HCT116 (cell line): ENCODE measurements around the gene LSM12. TPM values are rescaled to one million over a fixed set of nuclear protein-coding genes. Genes with fewer than 3 reads are reported as not detected.

ENCODE experiments used
- ATAC-seq: fragments of 200-7000 bp; cut with Tn5 transposase; 2 replicates; pipeline ENCODE4 v1.9.1; 2020; ENCODE audit warnings: mild to moderate bottlenecking, moderate library complexity
- BruUV-seq: library from RNA; stranded (reverse); fragments of 400-500 nt; replicated peaks from 2 replicates; lab custom pipeline; 2021; lab: Mats Ljungman, UMichigan
- CTCF ChIA-PET: fragments of 300-600 bp; sonication (Branson Sonifier 250); formaldehyde crosslinking; loops from one replicate; lab custom pipeline; 2021; ENCODE audit warnings: antibody characterized with exemption; lab: Charles Lee
- POLR2A ChIA-PET: fragments of 300-600, 350-600 bp; sonication (Branson Sonifier 250); formaldehyde crosslinking; loops from one replicate; lab custom pipeline; 2021; ENCODE audit warnings: antibody characterized with exemption; lab: Charles Lee
- RAD21 ChIA-PET, 2 experiments: fragments of 300-600 bp; sonication (Branson Sonifier 250); formaldehyde crosslinking; loops; one replicate each; lab custom pipeline; 2023; ENCODE audit warnings: low total read pairs in 2 of 2; ENCODE audit not compliant: uncharacterized antibody in 2 of 2, unreplicated experiment in 2 of 2, low non-redundant PET in 1 of 2; lab: Charles Lee
- DNase-seq: peaks from one replicate; pipeline ENCODE4 v3.0.0-alpha.2; 2010; ENCODE audit warnings: low read depth, low spot score
- H2AFZ ChIP-seq: fragments of 200-600 bp; shearing (Covaris generic), sonication (generic); 2 replicates; pipeline ENCODE4 v1.6.1; 2017; ENCODE audit warnings: low read depth, mixed run types, mixed read lengths, antibody characterized with exemption, low read length; ENCODE audit not compliant: poor library complexity, severe bottlenecking
- H3K27ac ChIP-seq: 2 replicates; pipeline ENCODE4 v1.5.1; 2012; ENCODE audit warnings: low read depth, low read length
- H3K27me3 ChIP-seq: fragments of 200-600 bp; sonication (generic); 2 replicates; pipeline ENCODE4 v1.6.1; 2016; ENCODE audit warnings: mixed run types, low read length, mixed read lengths; ENCODE audit not compliant: insufficient read depth
- H3K36me3 ChIP-seq, 2 experiments: fragments of 200-500 bp in 1 of 2; fragments of 200-600 bp in 1 of 2; sonication (Bioruptor generic) in 1 of 2; sonication (generic) in 1 of 2; 2 replicates each; pipeline versions ENCODE4 v1.5.1 to v1.6.1; 2014 to 2016; ENCODE audit warnings: low read length in 2 of 2, inconsistent platforms in 1 of 2, mixed read lengths in 1 of 2, mixed run types in 1 of 2; ENCODE audit not compliant: insufficient read depth in 2 of 2, control insufficient read depth in 1 of 2
- H3K4me1 ChIP-seq, 2 experiments: fragments of 200-600 bp in 1 of 2; sonication (generic) in 1 of 2; 2 replicates each; pipeline versions ENCODE4 v1.5.1 to v1.6.1; 2012 to 2017; ENCODE audit warnings: low read length in 2 of 2, inconsistent platforms in 1 of 2, mild to moderate bottlenecking in 1 of 2, mixed read lengths in 1 of 2, mixed run types in 1 of 2, moderate library complexity in 1 of 2; ENCODE audit not compliant: insufficient read depth in 2 of 2, control insufficient read depth in 1 of 2
- H3K4me2 ChIP-seq: fragments of 200-600 bp; sonication (generic); 2 replicates; pipeline ENCODE4 v1.6.1; 2017; ENCODE audit warnings: mixed run types, low read length, mixed read lengths
- H3K4me3 ChIP-seq, 2 experiments: fragments of 200-600 bp in 1 of 2; sonication (generic) in 1 of 2; replicated peaks in 1 of 2; 2 replicates each; pipeline ENCODE4 v1.5.1; 2011 to 2016; ENCODE audit warnings: low read length in 2 of 2, control low read depth in 1 of 2, low read depth in 1 of 2, mild to moderate bottlenecking in 1 of 2, mixed read lengths in 1 of 2, mixed run types in 1 of 2
- H3K79me2 ChIP-seq: fragments of 200-600 bp; sonication (generic); 2 replicates; pipeline ENCODE4 v1.6.1; 2017; ENCODE audit warnings: mild to moderate bottlenecking, mixed run types, low read length, moderate library complexity, mixed read lengths; ENCODE audit not compliant: insufficient read depth
- H3K9ac ChIP-seq: fragments of 200-600 bp; sonication (generic); 2 replicates; pipeline ENCODE4 v1.6.1; 2016; ENCODE audit warnings: low read length, mixed read lengths
- H3K9me2 ChIP-seq: fragments of 200-600 bp; sonication (generic), shearing (Covaris generic); 2 replicates; pipeline ENCODE4 v1.6.1; 2017; ENCODE audit warnings: mixed run types, mild to moderate bottlenecking, moderate library complexity; ENCODE audit not compliant: insufficient read depth
- H3K9me3 ChIP-seq, 2 experiments: fragments of 200-500 bp in 1 of 2; fragments of 200-600 bp in 1 of 2; sonication (Bioruptor generic) in 1 of 2; sonication (generic) in 1 of 2; 2 replicates each; pipeline ENCODE4 v1.6.1; 2014 to 2017; ENCODE audit warnings: low read length in 2 of 2, mixed read lengths in 2 of 2, inconsistent platforms in 1 of 2, low read depth in 1 of 2, mild to moderate bottlenecking in 1 of 2, mixed run types in 1 of 2, moderate library complexity in 1 of 2; ENCODE audit not compliant: control insufficient read depth in 1 of 2, insufficient read depth in 1 of 2
- H4K20me1 ChIP-seq: fragments of 200-600 bp; sonication (generic), shearing (Covaris generic); 2 replicates; pipeline ENCODE4 v1.6.1; 2017; ENCODE audit warnings: mixed run types, mild to moderate bottlenecking, moderate library complexity; ENCODE audit not compliant: insufficient read depth
- CEBPB ChIP-seq: IDR thresholded peaks from 2 replicates; pipeline ENCODE4 v1.6.1; 2012; ENCODE audit warnings: low read depth
- CTCF ChIP-seq, 3 experiments: fragments of 200-600 bp in 1 of 3; sonication (generic) in 1 of 3; IDR thresholded peaks in 2 of 3; conservative IDR thresholded peaks in 1 of 3; 2 replicates each; pipeline ENCODE4 v1.5.1; 2012 to 2017; ENCODE audit warnings: low read depth in 2 of 3, low read length in 2 of 3, antibody characterized with exemption in 1 of 3, borderline replicate concordance in 1 of 3, control low read depth in 1 of 3, mild to moderate bottlenecking in 1 of 3, mixed read lengths in 1 of 3, mixed run types in 1 of 3, moderate library complexity in 1 of 3; ENCODE audit not compliant: insufficient read depth in 1 of 3
- EGR1 ChIP-seq: IDR thresholded peaks from 2 replicates; pipeline ENCODE4 v1.6.1; 2012; ENCODE audit warnings: low read depth
- RAD21 ChIP-seq: IDR thresholded peaks from 2 replicates; pipeline ENCODE4 v1.6.1; 2012; ENCODE audit warnings: low read depth, mild to moderate bottlenecking
- SP1 ChIP-seq: IDR thresholded peaks from 2 replicates; pipeline ENCODE4 v1.6.1; 2012; ENCODE audit warnings: low read depth
- ZFX ChIP-seq: fragments of 450-650 bp; IDR thresholded peaks from 2 replicates; pipeline ENCODE4 v1.6.1; 2017
- intact Hi-C: fragments of 100-400 bp; cut with micrococcal nuclease; formaldehyde crosslinking; loops from 2 replicates; pipeline ENCODE4 v1.10.0; 2022
- total RNA-seq: library from RNA; stranded (reverse); gene quantifications from one replicate; pipeline ENCODE4 v1.2.1, GENCODE V29; 2021; ENCODE audit not compliant: unreplicated experiment

Gene LSM12
- total RNA-seq, 1 experiment from 2014 or later, result 99.6 TPM

GRCh38 chr17:44084921-44085320, 18.4 kb upstream of the LSM12 start:
- BruUV-seq, result no TSS peak
- Histone ChIP-seq H3K9me2 (no peaks in the 10 kb centered on the region), H3K4me3 (no peak overlapping the region), H2AFZ (no peak overlapping the region), H3K4me1 (peaks cover 34 to 62% of the 10 kb centered on the region in 2 experiments), H3K9ac (no peak overlapping the region), H3K4me2 (no peak overlapping the region), H4K20me1 (no peaks in the 10 kb centered on the region), H3K36me3 (peaks cover 0 to 4% of the 10 kb centered on the region in 2 experiments; a peak in 1 of 4 replicates), H3K9me3 (no peaks in the 10 kb centered on the region), H3K79me2 (no peaks in the 10 kb centered on the region), H3K27ac (no peak overlapping the region), H3K27me3 (no peaks in the 10 kb centered on the region)
- DNase-seq, result no peak
- ATAC-seq, result no peak
- TF ChIP-seq RAD21 (no peak), EGR1 (no peak), ZFX (no peak), SP1 (no peak)
- RAD21 ChIA-PET, result no interaction called here
- CTCF ChIA-PET, result interaction anchor here (2.4 kb wide), 1 partner anchor 31 kb away, joined by 23 read pairs; no protein-coding TSS in a partner anchor
- intact Hi-C loops, result loop anchor here (5.0 kb wide), 1 partner anchor 32 kb away; no protein-coding TSS in a partner anchor
- POLR2A ChIA-PET, result no interaction called here

GRCh38 chr17:44084131-44084538, 17.7 kb upstream of the LSM12 start:
- Histone ChIP-seq H3K4me1 (peaks cover 34 to 62% of the 10 kb centered on the region in 2 experiments), H3K27ac (no peak overlapping the region; the same call in 1 of the 2 replicates), H3K36me3 (peaks cover 0 to 4% of the 10 kb centered on the region in 2 experiments; a peak in 1 of 4 replicates), H3K4me2 (peak overlapping the region; percentile 16; the same call in 1 of the 2 replicates), H3K4me3 (no peak overlapping the region), H2AFZ (no peak overlapping the region), H3K27me3 (no peaks in the 10 kb centered on the region), H4K20me1 (no peaks in the 10 kb centered on the region), H3K9ac (no peak overlapping the region), H3K79me2 (no peaks in the 10 kb centered on the region), H3K9me3 (no peaks in the 10 kb centered on the region), H3K9me2 (no peaks in the 10 kb centered on the region)
- ChIA-PET CTCF (interaction anchor here (0.7 to 2.4 kb wide), 13 partner anchors 11 to 261 kb away, joined by 3 to 23 read pairs (median 5); partner anchors contain the start of genes G6PC3, GRN and HDAC5), POLR2A (interaction anchor here (0.6 to 1.2 kb wide), 4 partner anchors 24 to 914 kb away, joined by 3 to 5 read pairs (median 4); no protein-coding TSS in a partner anchor), RAD21 (interaction anchor here (0.6 to 1.4 kb wide), 7 partner anchors 27 to 261 kb away, joined by 3 to 11 read pairs (median 5); partner anchors contain the start of gene HDAC5 (in 1 of the 2))
- BruUV-seq, result no TSS peak
- DNase-seq, result no peak
- TF ChIP-seq CTCF (IDR thresholded peaks at IDR 0.05 in 2 of 3, conservative IDR thresholded peaks at IDR 0.05 in 1 of 3; ENCODE audit: borderline replicate concordance in 1 of 3, insufficient read depth in 1 of 3, low read depth in 2 of 3, low read length in 2 of 3), result peak in 2 of 3 experiments; percentile 58 to 62; a peak in 5 of 6 replicates
- TF ChIP-seq RAD21, result peak; percentile 26
- TF ChIP-seq ZFX, result no peak
- TF ChIP-seq CEBPB, result no peak
- intact Hi-C loops, result loop anchor here (5.0 kb wide), 1 partner anchor 33 kb away; no protein-coding TSS in a partner anchor
- ATAC-seq, result peak; percentile 60
